Mesendoderm (in vitro differentiated cells): Measurements from ENCODE around the gene SPACA6. TPM values are rescaled to one million over a fixed set of nuclear protein-coding genes. Genes with fewer than 3 reads are reported as not detected.
"Not testable (repeated sequence)": the region's sequence is repeated elsewhere in the genome, so short reads cannot be mapped to it uniquely, and the experiment has no call there.

ENCODE experiments used
- DNase-seq: peaks from one replicate; pipeline ENCODE4 v3.0.0; 2013
- H2AK5ac ChIP-seq: 2 replicates; pipeline ENCODE4 v1.6.1; 2013; ENCODE audit warnings: low read length, inconsistent platforms
- H2BK120ac ChIP-seq: 2 replicates; pipeline ENCODE4 v1.6.1; 2013; ENCODE audit warnings: low read depth, mild to moderate bottlenecking, low read length, moderate library complexity, mixed read lengths
- H2BK15ac ChIP-seq: replicated peaks from 2 replicates; pipeline ENCODE4 v1.6.1; 2013; ENCODE audit warnings: low read depth, mild to moderate bottlenecking, moderate library complexity
- H2BK5ac ChIP-seq: 2 replicates; pipeline ENCODE4 v1.6.1; 2013; ENCODE audit warnings: low read length, inconsistent platforms
- H3K18ac ChIP-seq: 2 replicates; pipeline ENCODE4 v1.6.1; 2013; ENCODE audit warnings: mild to moderate bottlenecking, low read length, mixed read lengths
- H3K23ac ChIP-seq: one replicate; pipeline ENCODE4 v1.6.1; 2013; ENCODE audit warnings: low read length
- H3K27ac ChIP-seq: 2 replicates; pipeline ENCODE4 v1.5.1; 2013; ENCODE audit warnings: low read depth, mild to moderate bottlenecking, inconsistent platforms, low read length, moderate library complexity
- H3K27me3 ChIP-seq: 2 replicates; pipeline ENCODE4 v1.6.1; 2013; ENCODE audit warnings: low read length, control low read depth, mild to moderate bottlenecking, inconsistent platforms; ENCODE audit not compliant: insufficient read depth, poor library complexity
- H3K36me3 ChIP-seq: 2 replicates; pipeline ENCODE4 v1.6.1; 2013; ENCODE audit warnings: low read length, inconsistent platforms; ENCODE audit not compliant: control insufficient read depth, insufficient read depth
- H3K4ac ChIP-seq: one replicate; pipeline ENCODE4 v1.6.1; 2013; ENCODE audit warnings: low read depth, mild to moderate bottlenecking, low read length, moderate library complexity
- H3K4me1 ChIP-seq: 2 replicates; pipeline ENCODE4 v1.6.1; 2013; ENCODE audit warnings: low read depth, low read length, inconsistent platforms; ENCODE audit not compliant: control insufficient read depth
- H3K4me2 ChIP-seq: 2 replicates; pipeline ENCODE4 v1.6.1; 2013; ENCODE audit warnings: low read length
- H3K4me3 ChIP-seq: 2 replicates; pipeline ENCODE4 v1.5.1; 2013; ENCODE audit warnings: mild to moderate bottlenecking, low read length
- H3K56ac ChIP-seq: one replicate; pipeline ENCODE4 v1.6.1; 2013; ENCODE audit warnings: low read length
- H3K79me1 ChIP-seq: 2 replicates; pipeline ENCODE4 v1.6.1; 2013; ENCODE audit warnings: low read length, inconsistent platforms
- H3K79me2 ChIP-seq: 2 replicates; pipeline ENCODE4 v1.6.1; 2013; ENCODE audit warnings: mild to moderate bottlenecking, low read length; ENCODE audit not compliant: control insufficient read depth, insufficient read depth
- H3K9ac ChIP-seq: 2 replicates; pipeline ENCODE4 v1.6.1; 2013; ENCODE audit warnings: low read length, inconsistent platforms
- H4K5ac ChIP-seq: one replicate; pipeline ENCODE4 v1.6.1; 2013; ENCODE audit warnings: low read length
- H4K8ac ChIP-seq: one replicate; pipeline ENCODE4 v1.6.1; 2013; ENCODE audit warnings: low read depth, mild to moderate bottlenecking, control low read depth, low read length, moderate library complexity
- WGBS: extraction: QIAGEN DNeasy Blood & Tissue Kit; methylation state at CpG from one replicate; pipeline ENCODE4 v1.1.7; 2013; ENCODE audit warnings: low lambda C conversion rate, missing lambda C conversion rate; ENCODE audit not compliant: insufficient coverage; ENCODE audit errors: extremely low coverage; 5-methylcytosine and 5-hydroxymethylcytosine counted together
- polyA plus RNA-seq, 2 experiments: library from polyadenylated mRNA; stranded (reverse); fragments of 200-250 nt; gene quantifications; one replicate each; pipeline ENCODE4 v1.2.3, GENCODE V29; 2013

Gene SPACA6, protein sequence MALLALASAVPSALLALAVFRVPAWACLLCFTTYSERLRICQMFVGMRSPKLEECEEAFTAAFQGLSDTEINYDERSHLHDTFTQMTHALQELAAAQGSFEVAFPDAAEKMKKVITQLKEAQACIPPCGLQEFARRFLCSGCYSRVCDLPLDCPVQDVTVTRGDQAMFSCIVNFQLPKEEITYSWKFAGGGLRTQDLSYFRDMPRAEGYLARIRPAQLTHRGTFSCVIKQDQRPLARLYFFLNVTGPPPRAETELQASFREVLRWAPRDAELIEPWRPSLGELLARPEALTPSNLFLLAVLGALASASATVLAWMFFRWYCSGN
- 2.2 TPM for polyA plus RNA-seq (2013, experiment 1 of 2)
- polyA plus RNA-seq (2013, experiment 2 of 2): 1.7 TPM

DNA sequence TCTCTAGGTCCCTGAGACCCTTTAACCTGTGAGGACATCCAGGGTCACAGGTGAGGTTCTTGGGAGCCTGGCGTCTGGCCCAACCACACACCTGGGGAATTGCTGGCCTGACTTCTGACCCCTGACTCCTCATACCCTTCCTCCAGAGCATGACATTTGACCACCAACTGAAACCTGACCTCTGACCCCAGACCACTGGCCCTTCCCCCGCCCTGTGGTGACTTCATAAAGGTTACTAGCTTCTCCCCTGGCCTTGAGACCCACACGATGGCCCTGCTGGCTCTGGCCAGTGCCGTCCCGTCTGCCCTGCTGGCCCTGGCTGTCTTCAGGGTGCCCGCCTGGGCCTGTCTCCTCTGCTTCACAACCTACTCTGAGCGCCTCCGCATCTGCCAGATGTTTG is at the start of gene SPACA6:
TSS of gene SPACA6 (plus strand) at position 71 of the 400 bp plus-strand sequence. CDS start at position 268, 197 bp downstream.
- Histone ChIP-seq H4K5ac (no peak within 1 kb of the TSS), H3K27ac (no peak within 1 kb of the TSS), H4K8ac (no peak within 1 kb of the TSS), H3K27me3 (no peaks in the 10 kb centered on the region), H3K4ac (no peak within 1 kb of the TSS), H3K23ac (no peak within 1 kb of the TSS), H2BK120ac (no peak within 1 kb of the TSS), H3K79me2 (peaks cover 33% of the 10 kb centered on the region), H2BK15ac (no peak within 1 kb of the TSS), H3K79me1 (peaks cover 35% of the 10 kb centered on the region), H3K4me2 (no peak within 1 kb of the TSS), H3K4me1 (peaks cover 5% of the 10 kb centered on the region), H2BK5ac (no peak within 1 kb of the TSS), H3K56ac (peak within 1 kb of the TSS; percentile 34), H3K36me3 (peaks cover 4% of the 10 kb centered on the region), H3K4me3 (no peak within 1 kb of the TSS), H3K9ac (peak within 1 kb of the TSS; percentile 24), H2AK5ac (no peak within 1 kb of the TSS), H3K18ac (no peak within 1 kb of the TSS)
- WGBS: no CpG with 5 or more reads among the region's 8 CpGs
- DNase-seq: no peak

DNA sequence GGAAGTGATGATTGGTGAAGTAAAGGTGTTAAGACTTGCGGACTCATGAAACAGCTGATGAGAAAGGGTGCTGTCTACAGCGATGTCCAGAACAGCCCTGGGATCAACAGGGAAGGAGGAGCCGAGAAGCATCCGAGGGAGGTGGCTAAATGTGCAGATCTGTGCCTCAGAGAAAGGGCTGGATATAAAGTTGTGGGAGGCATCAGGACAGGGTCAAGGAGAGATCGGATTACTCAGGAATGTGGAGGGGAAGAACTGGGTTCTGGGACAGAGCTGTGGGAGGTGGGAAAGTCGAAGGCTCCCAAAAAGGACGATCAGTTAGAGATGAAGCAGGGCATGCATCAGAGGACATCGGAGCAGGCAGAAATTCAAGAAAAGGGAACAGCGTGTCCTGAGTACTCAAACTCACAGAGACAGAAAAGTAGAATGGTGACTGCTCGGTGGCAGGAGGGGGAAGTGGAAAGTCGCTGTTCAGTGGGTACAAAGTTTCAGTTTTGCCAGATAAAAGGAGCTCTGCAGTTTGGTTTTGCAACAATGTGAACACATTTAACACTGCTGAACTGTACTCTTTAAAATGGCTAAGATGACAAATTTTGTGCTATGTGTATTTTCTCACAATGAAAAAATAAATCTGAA is 48.4 kb upstream of the SPACA6 start:
- Histone ChIP-seq H3K4me1 (no peaks in the 10 kb centered on the region), H3K4ac (no peak overlapping the region), H3K9ac (no peak overlapping the region), H3K4me3 (no peak overlapping the region), H2BK120ac (no peak overlapping the region), H2BK5ac (no peak overlapping the region), H4K8ac (no peak overlapping the region), H3K4me2 (no peak overlapping the region), H3K36me3 (no peaks in the 10 kb centered on the region), H3K56ac (no peak overlapping the region), H3K18ac (no peak overlapping the region), H3K79me2 (no peaks in the 10 kb centered on the region), H2BK15ac (no peak overlapping the region), H3K79me1 (no peaks in the 10 kb centered on the region), H2AK5ac (no peak overlapping the region), H3K23ac (no peak overlapping the region), H4K5ac (no peak overlapping the region), H3K27ac (no peak overlapping the region), H3K27me3 (no peaks in the 10 kb centered on the region)
- DNase-seq: no peak
- no CpG with 5 or more reads among the region's 11 CpGs for WGBS

- not testable (repeated sequence) for H3K18ac ChIP-seq
These were observed 46.4 kb upstream of the SPACA6 start, which contains the start of gene SIGLEC14 for GRCh38 chr19:51646730-51647129. Gene SIGLEC14 (minus strand): TSS chr19:51646825. CDS start chr19:51646759, 66 bp downstream.

DNA sequence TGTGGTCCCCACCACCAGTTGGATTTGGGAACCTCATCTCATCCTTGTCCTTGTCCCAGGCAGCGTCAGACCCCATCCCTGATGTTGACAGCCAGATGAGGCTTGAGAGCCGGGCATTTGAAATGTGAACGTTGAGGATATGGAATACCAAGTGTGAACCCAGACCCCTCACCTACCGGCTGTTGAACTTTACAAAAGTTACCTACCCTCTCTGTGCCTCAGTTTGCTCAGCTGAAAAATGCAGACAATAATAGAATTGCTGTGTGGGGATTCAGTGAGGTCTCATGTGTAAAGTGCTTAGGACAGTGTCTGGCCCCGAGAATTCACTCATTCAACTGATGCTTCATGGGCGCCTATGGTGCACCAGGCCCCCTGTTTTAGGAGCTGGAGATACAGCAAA is 45.8 kb upstream of the SPACA6 start:
- Histone ChIP-seq H3K23ac (no peak overlapping the region), H3K4me1 (no peaks in the 10 kb centered on the region), H3K36me3 (no peaks in the 10 kb centered on the region), H3K27ac (no peak overlapping the region), H3K4me3 (no peak overlapping the region), H4K5ac (no peak overlapping the region), H3K4me2 (no peak overlapping the region), H2BK120ac (no peak overlapping the region), H3K9ac (no peak overlapping the region), H2AK5ac (no peak overlapping the region), H3K27me3 (no peaks in the 10 kb centered on the region), H2BK15ac (no peak overlapping the region), H3K79me2 (no peaks in the 10 kb centered on the region), H3K79me1 (no peaks in the 10 kb centered on the region), H3K18ac (no peak overlapping the region), H4K8ac (no peak overlapping the region), H3K4ac (no peak overlapping the region), H2BK5ac (no peak overlapping the region), H3K56ac (no peak overlapping the region)
- no peak for DNase-seq
- WGBS: no CpG with 5 or more reads among the region's 6 CpGs

More at GRCh38 chr19:51646730-51647129, 46.4 kb upstream of the SPACA6 start, which contains the start of gene SIGLEC14:
- not testable (repeated sequence) for H3K79me1 ChIP-seq, H4K5ac ChIP-seq, H2BK5ac ChIP-seq, H3K4ac ChIP-seq, H3K27ac ChIP-seq, H2AK5ac ChIP-seq, H2BK15ac ChIP-seq, DNase-seq, H2BK120ac ChIP-seq, H3K79me2 ChIP-seq, H3K4me3 ChIP-seq, H3K9ac ChIP-seq, H3K36me3 ChIP-seq, H3K23ac ChIP-seq, H3K56ac ChIP-seq, H3K4me2 ChIP-seq, H3K4me1 ChIP-seq, H3K27me3 ChIP-seq, H4K8ac ChIP-seq
- no CpG with 5 or more reads among the region's 10 CpGs for WGBS

GRCh38 chr19:51651216-51651846 is 41.8 kb upstream of the SPACA6 start:
- Histone ChIP-seq H4K5ac (no peak overlapping the region), H3K4ac (no peak overlapping the region), H3K27me3 (no peaks in the 10 kb centered on the region), H3K23ac (no peak overlapping the region), H3K79me2 (no peaks in the 10 kb centered on the region), H3K4me3 (no peak overlapping the region), H3K9ac (no peak overlapping the region), H3K18ac (no peak overlapping the region), H3K27ac (no peak overlapping the region), H3K4me1 (no peaks in the 10 kb centered on the region), H2BK5ac (no peak overlapping the region), H2BK15ac (no peak overlapping the region), H3K36me3 (no peaks in the 10 kb centered on the region), H2AK5ac (no peak overlapping the region), H3K4me2 (no peak overlapping the region), H3K79me1 (no peaks in the 10 kb centered on the region), H2BK120ac (no peak overlapping the region), H4K8ac (no peak overlapping the region), H3K56ac (no peak overlapping the region)
- WGBS: no CpG with 5 or more reads among the region's 7 CpGs
- no peak for DNase-seq
